HG03159 (cell line): Measurements from ENCODE around the gene AHSG.

Experiments
- ATAC-seq: cut with Tn5 transposase; IDR thresholded peaks from one replicate; pipeline ENCODE4 v1.9.1; 2021; ENCODE audit warnings: mild to moderate bottlenecking, moderate library complexity; ENCODE audit not compliant: unreplicated experiment

Gene AHSG

GRCh38 chr3:186637686-186638085, 24.8 kb downstream of the AHSG start:
- no peak for ATAC-seq

- ATAC-seq, result no peak
Observed at GRCh38 chr3:186638259-186638658, 25.4 kb downstream of the AHSG start.

- ATAC-seq, result no peak
Observed at GRCh38 chr3:186639778-186640472, 27.1 kb downstream of the AHSG start, which contains the start of gene FETUB. TSS of gene FETUB (plus strand) at chr3:186640399. CDS start at chr3:186640461, 62 bp downstream.

GRCh38 chr3:186640473-186640818, 27.6 kb downstream of the AHSG start:
- ATAC-seq, result no peak

DNA sequence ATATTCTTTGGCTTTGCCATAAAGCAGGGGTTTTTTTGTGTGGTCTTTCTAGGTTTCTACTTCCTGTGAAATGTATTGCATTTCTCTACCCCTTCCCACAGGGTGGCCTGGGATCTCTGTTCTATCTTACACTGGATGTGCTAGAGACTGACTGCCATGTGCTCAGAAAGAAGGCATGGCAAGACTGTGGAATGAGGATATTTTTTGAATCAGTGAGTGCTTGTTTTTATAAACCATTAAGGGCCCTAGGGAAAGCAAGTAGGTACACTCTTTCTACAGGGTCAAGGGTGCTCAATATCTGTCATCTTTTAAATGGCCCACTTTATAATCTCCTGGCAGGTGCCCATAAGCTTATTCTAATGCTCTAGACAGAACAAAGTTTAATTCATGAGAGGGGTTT, 28.1 kb downstream of the AHSG start:
- no peak for ATAC-seq

- ATAC-seq, result no peak
Observed at GRCh38 chr3:186642014-186642413, 29.2 kb downstream of the AHSG start.

DNA sequence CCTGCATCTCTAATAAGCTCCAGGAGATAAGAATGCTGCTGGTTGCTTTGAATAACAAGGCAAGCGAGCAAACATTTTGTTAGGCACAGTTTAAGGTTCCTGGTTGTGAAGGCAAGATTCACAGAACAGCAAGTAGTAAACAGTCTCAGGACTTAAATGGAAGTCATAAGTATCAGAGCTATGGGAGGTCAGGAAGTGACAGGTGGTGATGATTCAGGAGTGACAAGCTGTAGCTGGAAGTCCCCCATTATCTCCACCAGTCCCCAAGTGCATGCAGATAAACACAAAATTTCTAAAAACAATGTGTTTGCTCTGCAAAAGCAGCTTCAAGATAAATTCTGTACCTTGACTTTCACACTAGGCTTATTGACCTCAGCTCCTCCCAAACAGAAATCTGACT, 30.6 kb downstream of the AHSG start:
- no peak for ATAC-seq

- no peak for ATAC-seq
Observed at GRCh38 chr3:186644683-186645082, 31.8 kb downstream of the AHSG start.

- ATAC-seq, result no peak
Observed at GRCh38 chr3:186646106-186646505, 33.2 kb downstream of the AHSG start.

DNA sequence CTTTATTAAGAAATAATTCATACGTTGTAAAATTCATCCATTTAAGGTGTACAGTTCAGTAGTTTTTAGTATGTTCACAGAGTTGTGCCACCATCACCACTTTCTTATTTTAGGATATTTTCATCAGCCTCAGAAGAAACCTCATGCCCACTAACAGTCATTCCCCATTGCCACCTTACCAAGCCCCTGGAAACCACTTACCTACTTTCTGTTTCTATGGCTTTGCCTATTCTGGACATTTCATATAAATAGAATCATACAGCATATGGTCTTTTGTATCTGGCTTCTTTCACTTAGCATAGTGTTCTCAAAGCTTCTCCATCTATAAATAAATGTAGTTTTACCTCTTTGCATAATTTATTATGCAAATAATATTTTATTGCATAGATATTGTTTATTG, 34.0 kb downstream of the AHSG start:
- ATAC-seq, result no peak

- no peak for ATAC-seq
Observed at GRCh38 chr3:186648851-186649250, 36.0 kb downstream of the AHSG start.

DNA sequence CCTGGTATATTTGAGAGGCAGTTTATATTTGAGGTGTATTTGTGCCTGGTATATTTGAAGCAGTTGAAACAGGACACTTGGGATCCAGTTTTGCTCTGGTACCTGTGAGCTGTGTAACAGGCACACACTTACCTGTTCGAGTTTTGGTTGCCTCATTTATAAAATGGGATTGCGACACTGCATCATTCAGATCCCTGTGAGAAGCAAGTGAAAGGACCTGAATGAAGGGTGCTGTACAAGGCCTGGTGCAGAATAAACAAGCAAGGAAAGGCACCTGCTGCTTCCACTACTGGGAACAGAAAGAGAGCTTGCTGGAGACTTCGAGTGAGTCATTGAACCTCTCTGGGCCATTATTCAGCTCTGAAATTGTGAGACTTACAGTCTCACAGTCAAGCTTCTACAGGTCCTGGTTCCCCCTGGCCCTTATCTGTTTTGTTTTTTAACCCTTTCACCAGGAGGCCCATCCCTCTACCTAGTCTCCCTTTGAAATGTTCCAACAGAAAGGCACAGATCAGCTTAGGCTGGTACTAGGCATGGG, 38.9 kb downstream of the AHSG start:
- no peak for ATAC-seq

- peak; percentile 92 for ATAC-seq
Observed at GRCh38 chr3:186653080-186653707, 40.3 kb downstream of the AHSG start.

DNA sequence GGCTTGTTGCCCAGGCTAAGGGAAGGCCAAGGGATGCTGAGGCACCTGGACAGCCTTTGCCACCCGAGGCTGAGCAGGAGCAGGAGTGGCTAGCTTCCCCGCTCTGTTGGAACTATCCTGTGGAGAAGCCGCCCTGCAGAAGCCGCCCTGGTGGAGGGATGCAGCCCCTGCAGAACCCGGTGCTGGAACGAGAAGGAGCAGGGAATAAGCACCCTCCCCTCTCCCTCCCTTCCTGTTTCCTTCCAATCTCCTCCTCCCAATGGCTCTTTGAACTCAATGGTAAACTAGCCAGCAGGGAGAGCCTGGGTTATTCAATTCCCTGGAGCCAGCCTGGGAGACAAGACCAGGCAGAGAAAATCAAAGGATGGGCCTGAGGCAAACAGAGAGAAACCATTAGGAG, 41.1 kb downstream of the AHSG start:
- ATAC-seq, result no peak

- ATAC-seq, result no peak
Observed at GRCh38 chr3:186663361-186664118, 50.7 kb downstream of the AHSG start.

GRCh38 chr3:186664119-186664495, 51.2 kb downstream of the AHSG start:
- no peak for ATAC-seq

GRCh38 chr3:186664506-186664905, 51.6 kb downstream of the AHSG start:
- no peak for ATAC-seq

- no peak for ATAC-seq
Observed at GRCh38 chr3:186665625-186666188, 52.8 kb downstream of the AHSG start, which contains the start of gene HRG. TSS of gene HRG (plus strand) at chr3:186666014. CDS start at chr3:186666032, 18 bp downstream.

- no peak for ATAC-seq
Observed at GRCh38 chr3:186668426-186668825, 55.6 kb downstream of the AHSG start.

DNA sequence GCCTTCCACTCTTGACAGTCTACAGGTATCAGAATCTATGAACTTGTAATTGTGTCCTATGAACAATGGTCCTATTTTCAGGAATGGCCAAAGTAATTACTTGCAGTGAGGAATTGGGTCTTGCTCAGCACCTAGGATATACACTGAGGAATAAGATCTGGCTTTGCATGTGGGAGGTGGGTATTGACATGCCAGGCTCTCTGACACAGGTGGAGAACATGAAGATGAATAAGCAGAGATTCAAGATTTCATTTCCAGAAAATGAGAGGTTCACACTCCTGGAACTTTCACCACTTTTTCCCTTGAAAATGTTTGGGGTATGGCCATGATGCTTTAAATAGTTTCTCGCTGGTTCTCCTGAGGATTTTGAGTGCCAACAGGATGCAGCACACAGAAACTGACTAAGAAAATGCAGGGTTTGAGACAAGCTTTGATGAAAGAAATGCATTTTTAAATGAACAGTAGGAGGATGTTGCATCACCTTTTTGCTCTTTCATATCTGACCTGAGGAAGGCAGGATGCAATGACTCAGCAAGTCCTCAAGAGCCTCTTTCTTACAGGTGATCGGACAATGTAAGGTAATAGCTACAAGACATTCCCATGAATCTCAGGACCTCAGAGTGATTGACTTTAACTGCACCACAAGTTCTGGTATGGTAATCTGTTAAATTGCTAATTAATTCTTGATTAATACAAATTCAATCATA, 56.7 kb downstream of the AHSG start:
- no peak for ATAC-seq

DNA sequence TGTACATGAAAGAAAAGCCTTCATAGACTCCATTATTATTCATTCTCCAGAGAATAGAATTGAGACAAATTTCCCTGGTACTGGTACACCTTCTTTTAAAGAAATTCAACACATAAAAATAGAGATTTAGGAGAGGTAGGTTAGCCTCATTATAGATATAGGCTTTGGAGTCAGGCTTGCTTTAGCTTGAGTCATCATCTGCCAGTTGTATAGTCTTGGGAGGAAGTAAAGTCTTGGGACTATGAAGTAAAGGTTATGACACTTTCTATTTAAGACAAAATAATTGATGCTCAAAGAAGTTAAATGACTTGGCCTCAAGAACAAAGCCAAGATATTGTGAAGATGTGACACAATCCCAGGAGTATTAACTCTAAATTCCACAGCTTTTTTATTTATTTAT, 57.3 kb downstream of the AHSG start:
- no peak for ATAC-seq
